Lower lobe of right lung (tissue), 2 donors: ENCODE results near the gene NR1H4. TPM values are rescaled to one million over a fixed set of nuclear protein-coding genes. Genes with fewer than 3 reads are reported as not detected.
"Not testable (repeated sequence)": the region's sequence is repeated elsewhere in the genome, so short reads cannot be mapped to it uniquely, and the experiment has no call there.

Source experiments
- ATAC-seq, 2 donors: fragments of 200-7000 bp; cut with Tn5 transposase; one replicate each; pipeline ENCODE4 v1.9.1; 2020 to 2022; ENCODE audit warnings: mild to moderate bottlenecking in 2 of 2, moderate library complexity in 2 of 2
- DNase-seq: peaks from one replicate; pipeline ENCODE4 v3.0.0-alpha.2; 2020
- H3K27ac ChIP-seq: fragments of 200-600 bp; one replicate; pipeline ENCODE4 v1.8.0; 2022
- H3K27me3 ChIP-seq: fragments of 200-600 bp; one replicate; pipeline ENCODE4 v1.8.0; 2022; ENCODE audit warnings: low read depth
- H3K36me3 ChIP-seq: fragments of 200-600 bp; one replicate; pipeline ENCODE4 v1.8.0; 2022; ENCODE audit warnings: mild to moderate bottlenecking
- H3K4me1 ChIP-seq: fragments of 200-600 bp; one replicate; pipeline ENCODE4 v1.8.0; 2022
- H3K4me3 ChIP-seq: fragments of 200-600 bp; one replicate; pipeline ENCODE4 v1.8.0; 2022; ENCODE audit warnings: mild to moderate bottlenecking
- H3K9me3 ChIP-seq: fragments of 200-600 bp; one replicate; pipeline ENCODE4 v1.8.0; 2022
- CTCF ChIP-seq: fragments of 200-600 bp; IDR thresholded peaks from one replicate; pipeline ENCODE4 v1.8.0; 2022; ENCODE audit warnings: antibody characterized with exemption, mild to moderate bottlenecking
- intact Hi-C: fragments of 100-400 bp; cut with DNase I; formaldehyde crosslinking; loops from one replicate; pipeline ENCODE4 v1.11.0; 2022
- total RNA-seq: library from RNA; stranded (reverse); fragmentation: NEBNext Ultra II Directional; extraction: Animal tissue kit (Norgen Biotek cat#: 25700); gene quantifications from one replicate; pipeline ENCODE4 v1.2.1, GENCODE V29; 2021
- donor health status: DM: no; HTN: yes; CAD: no; lungs with severe emphysema.

Gene NR1H4
- total RNA-seq, 1 donor from 2014 or later, result not detected

- Histone ChIP-seq H3K36me3 (no peaks in the 10 kb centered on the region), H3K4me1 (no peaks in the 10 kb centered on the region), H3K9me3 (no peaks in the 10 kb centered on the region), H3K27me3 (no peaks in the 10 kb centered on the region), H3K4me3 (no peak overlapping the region), H3K27ac (no peak overlapping the region)
- DNase-seq (no peak), ATAC-seq (peak; percentile 74 to 80)
- intact Hi-C loops, result no loop called here
- peak; percentile 78 for TF ChIP-seq CTCF
These were observed 81.0 kb downstream of the NR1H4 start for GRCh38 chr12:100554608-100555077.

- peak; percentile 54 to 62 for ATAC-seq
- TF ChIP-seq CTCF, result no peak
- H3K27me3 ChIP-seq, result no peaks in the 10 kb centered on the region
- H3K4me1 ChIP-seq, result no peaks in the 10 kb centered on the region
- intact Hi-C loops, result no loop called here
- H3K9me3 ChIP-seq, result no peaks in the 10 kb centered on the region
- no peak overlapping the region for H3K27ac ChIP-seq
- no peaks in the 10 kb centered on the region for H3K36me3 ChIP-seq
- no peak for DNase-seq
- no peak overlapping the region for H3K4me3 ChIP-seq
These were observed 82.1 kb downstream of the NR1H4 start for GRCh38 chr12:100555722-100556121.

- no peak overlapping the region for H3K27ac ChIP-seq
- H3K9me3 ChIP-seq, result no peaks in the 10 kb centered on the region
- ATAC-seq, result no peak
- TF ChIP-seq CTCF, result no peak
- H3K36me3 ChIP-seq, result no peaks in the 10 kb centered on the region
- H3K4me1 ChIP-seq, result no peaks in the 10 kb centered on the region
- intact Hi-C loops, result no loop called here
- H3K4me3 ChIP-seq, result no peak overlapping the region
- DNase-seq, result no peak
- H3K27me3 ChIP-seq, result no peaks in the 10 kb centered on the region
These were observed 83.7 kb downstream of the NR1H4 start for GRCh38 chr12:100557357-100557756.

- DNase-seq, H3K4me1 ChIP-seq, H3K4me3 ChIP-seq, H3K27ac ChIP-seq, ATAC-seq, H3K36me3 ChIP-seq, H3K9me3 ChIP-seq, intact Hi-C loops, H3K27me3 ChIP-seq: not testable (repeated sequence)
These were observed 85.6 kb downstream of the NR1H4 start for GRCh38 chr12:100559261-100559660.

GRCh38 chr12:100564090-100564489, 90.4 kb downstream of the NR1H4 start:
- Histone ChIP-seq H3K9me3 (no peaks in the 10 kb centered on the region), H3K36me3 (no peaks in the 10 kb centered on the region), H3K4me1 (peaks cover 11% of the 10 kb centered on the region), H3K4me3 (no peak overlapping the region), H3K27ac (no peak overlapping the region), H3K27me3 (no peaks in the 10 kb centered on the region)
- intact Hi-C loops, result no loop called here
- TF ChIP-seq CTCF, result no peak
- ATAC-seq, result no peak
- DNase-seq, result no peak

- ATAC-seq, result no peak
- no peak for TF ChIP-seq CTCF
- intact Hi-C loops, result no loop called here
- H3K27ac ChIP-seq, result no peak overlapping the region
- H3K9me3 ChIP-seq, result no peaks in the 10 kb centered on the region
- no peak for DNase-seq
- no peak overlapping the region for H3K4me3 ChIP-seq
- peaks cover 11% of the 10 kb centered on the region for H3K4me1 ChIP-seq
- H3K36me3 ChIP-seq, result no peaks in the 10 kb centered on the region
- H3K27me3 ChIP-seq, result no peaks in the 10 kb centered on the region
These were observed 91.3 kb downstream of the NR1H4 start for GRCh38 chr12:100564905-100565467.
